ENCODE data around the gene DNAJC12. TPM values are rescaled to one million over a fixed set of nuclear protein-coding genes. Genes with fewer than 3 reads are reported as not detected.

DNAJC12 gene
- total RNA-seq, 1 experiment from 2014 or later: 4.3 TPM

- ATAC-seq (no peak), DNase-seq (ENCODE audit: low read depth, low spot score) (no peak)
- no peak for TF ChIP-seq ZBTB33 (IDR thresholded peaks at IDR 0.05; ENCODE audit: extremely low read depth, insufficient replicate concordance, low read length)
- no peak for TF ChIP-seq ZNF274 (IDR thresholded peaks at IDR 0.05; ENCODE audit: low read depth, low read length)
- no peak for TF ChIP-seq JUND (IDR thresholded peaks at IDR 0.05)
- no peak for TF ChIP-seq MAX (IDR thresholded peaks at IDR 0.05)
- no peak for TF ChIP-seq EZH2phosphoT487 (IDR thresholded peaks at IDR 0.05; ENCODE audit: borderline replicate concordance)
- TF ChIP-seq EZH2 (IDR thresholded peaks at IDR 0.05): no peak
- TF ChIP-seq CEBPB (IDR thresholded peaks at IDR 0.05; ENCODE audit: low read depth): no peak
- no peak for TF ChIP-seq REST (IDR thresholded peaks at IDR 0.05; ENCODE audit: low read depth)
- TF ChIP-seq CBX3 (IDR thresholded peaks at IDR 0.05; ENCODE audit: low read depth): no peak
- TF ChIP-seq SP1 (IDR thresholded peaks at IDR 0.05; ENCODE audit: low read depth): no peak
- no peak for TF ChIP-seq POLR2AphosphoS5 (IDR thresholded peaks at IDR 0.05; ENCODE audit: low read depth, low read length)
- no peak for TF ChIP-seq TCF7L2 (IDR thresholded peaks at IDR 0.05; ENCODE audit: borderline replicate concordance, extremely low read depth, insufficient read depth, insufficient read length)
- TF ChIP-seq POLR2A (IDR thresholded peaks at IDR 0.05; ENCODE audit: borderline replicate concordance, extremely low read depth, insufficient read depth, insufficient read length): no peak
- H2AFZ ChIP-seq (ENCODE audit: low read depth, low read length, poor library complexity, severe bottlenecking): no peak overlapping the region
- no peaks in the 10 kb centered on the region for H3K36me3 ChIP-seq (ENCODE audit: control insufficient read depth in 1 of 2, insufficient read depth in 2 of 2, low read length in 2 of 2)
- H3K27ac ChIP-seq (ENCODE audit: low read depth, low read length): no peak overlapping the region
- intact Hi-C loops (cut with micrococcal nuclease): no loop called here
- H3K9ac ChIP-seq (ENCODE audit: low read length): no peak overlapping the region
- no peak overlapping the region for H3K4me3 ChIP-seq (replicated peaks in 1 of 2; ENCODE audit: low read depth in 1 of 2, low read length in 2 of 2)
- no peaks in the 10 kb centered on the region for H3K9me2 ChIP-seq (ENCODE audit: insufficient read depth)
- ChIA-PET POLR2A (no interaction called here), RAD21 (ENCODE audit: low non-redundant PET in 1 of 2, low total read pairs in 2 of 2, uncharacterized antibody in 2 of 2, unreplicated experiment in 2 of 2) (no interaction called here), CTCF (interaction anchor here (1.3 kb wide), 1 partner anchor 13 kb away, joined by 3 read pairs; no protein-coding TSS in a partner anchor)
- no peaks in the 10 kb centered on the region for H3K27me3 ChIP-seq (ENCODE audit: insufficient read depth, low read length)
- no TSS peak for BruUV-seq (replicated peaks)
- H4K20me1 ChIP-seq (ENCODE audit: insufficient read depth): no peaks in the 10 kb centered on the region
- H3K4me1 ChIP-seq (ENCODE audit: control insufficient read depth in 1 of 2, insufficient read depth in 2 of 2, low read length in 2 of 2): no peaks in the 10 kb centered on the region
- no peak overlapping the region for H3K4me2 ChIP-seq (ENCODE audit: low read length)
- no peaks in the 10 kb centered on the region for H3K79me2 ChIP-seq (ENCODE audit: insufficient read depth, low read length)
- H3K9me3 ChIP-seq (ENCODE audit: control insufficient read depth in 1 of 2, insufficient read depth in 1 of 2, low read depth in 1 of 2, low read length in 2 of 2): no peaks in the 10 kb centered on the region
These were observed 30.1 kb upstream of the DNAJC12 start for GRCh38 chr10:67868132-67868531.

Data from HCT116 (cell line).